ENCODE data around the gene KIF22.

DNA sequence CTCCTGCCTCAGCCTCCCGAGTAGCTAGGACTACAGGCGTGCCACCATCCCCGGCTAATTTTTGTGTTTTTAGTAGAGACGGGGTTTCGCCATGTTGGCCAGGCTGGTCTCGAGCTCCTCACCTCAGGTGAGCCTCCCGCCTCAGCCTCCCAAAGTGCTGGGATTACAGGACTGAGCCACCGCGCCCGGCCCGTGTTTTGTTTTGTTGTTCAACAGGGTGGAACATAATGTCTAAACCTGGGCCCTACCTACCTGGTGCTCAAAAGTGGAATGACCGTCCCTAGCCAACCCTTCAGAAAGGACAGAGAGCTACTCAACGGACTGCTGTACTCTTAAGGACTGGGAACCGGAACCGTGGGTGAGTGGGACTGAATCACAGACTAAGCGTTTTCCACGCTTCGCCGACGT, 772 bp upstream of the KIF22 start:
- TF ChIP-seq, protein P1, sequence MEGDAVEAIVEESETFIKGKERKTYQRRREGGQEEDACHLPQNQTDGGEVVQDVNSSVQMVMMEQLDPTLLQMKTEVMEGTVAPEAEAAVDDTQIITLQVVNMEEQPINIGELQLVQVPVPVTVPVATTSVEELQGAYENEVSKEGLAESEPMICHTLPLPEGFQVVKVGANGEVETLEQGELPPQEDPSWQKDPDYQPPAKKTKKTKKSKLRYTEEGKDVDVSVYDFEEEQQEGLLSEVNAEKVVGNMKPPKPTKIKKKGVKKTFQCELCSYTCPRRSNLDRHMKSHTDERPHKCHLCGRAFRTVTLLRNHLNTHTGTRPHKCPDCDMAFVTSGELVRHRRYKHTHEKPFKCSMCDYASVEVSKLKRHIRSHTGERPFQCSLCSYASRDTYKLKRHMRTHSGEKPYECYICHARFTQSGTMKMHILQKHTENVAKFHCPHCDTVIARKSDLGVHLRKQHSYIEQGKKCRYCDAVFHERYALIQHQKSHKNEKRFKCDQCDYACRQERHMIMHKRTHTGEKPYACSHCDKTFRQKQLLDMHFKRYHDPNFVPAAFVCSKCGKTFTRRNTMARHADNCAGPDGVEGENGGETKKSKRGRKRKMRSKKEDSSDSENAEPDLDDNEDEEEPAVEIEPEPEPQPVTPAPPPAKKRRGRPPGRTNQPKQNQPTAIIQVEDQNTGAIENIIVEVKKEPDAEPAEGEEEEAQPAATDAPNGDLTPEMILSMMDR (IDR thresholded peaks at IDR 0.05) = no peak
- no peak for TF ChIP-seq POLR2A (IDR thresholded peaks at IDR 0.05)

All from uterus (tissue), 2 donors.